Measurements from ENCODE around the gene CTBP1. TPM values are rescaled to one million over a fixed set of nuclear protein-coding genes. Genes with fewer than 3 reads are reported as not detected.

CTBP1 gene
- total RNA-seq, 1 donor from 2014 or later, result 165 TPM

GRCh38 chr4:1296324-1297022 is 47.5 kb upstream of the CTBP1 start:
- no peak for DNase-seq (ENCODE audit: low spot score)
- no peaks in the 10 kb centered on the region for H3K9me3 Mint-ChIP-seq (ENCODE audit: unreplicated experiment)
- no peak for TF ChIP-seq CTCF (IDR thresholded peaks at IDR 0.05; ENCODE audit: unreplicated experiment)
- H3K27ac Mint-ChIP-seq (ENCODE audit: unreplicated experiment), result peak overlapping the region; percentile 25
- peaks cover 31% of the 10 kb centered on the region for H3K36me3 Mint-ChIP-seq (ENCODE audit: low read depth, unreplicated experiment)
- peaks cover 5% of the 10 kb centered on the region for H3K27me3 Mint-ChIP-seq (ENCODE audit: unreplicated experiment)
- no peak overlapping the region for H3K4me3 Mint-ChIP-seq (ENCODE audit: unreplicated experiment)
- H3K4me1 Mint-ChIP-seq (ENCODE audit: unreplicated experiment), result peaks cover 24% of the 10 kb centered on the region

GRCh38 chr4:1295405-1296055 is 46.6 kb upstream of the CTBP1 start:
- Mint-ChIP-seq H3K4me1 (ENCODE audit: unreplicated experiment) (peaks cover 29% of the 10 kb centered on the region), H3K36me3 (ENCODE audit: low read depth, unreplicated experiment) (peaks cover 31% of the 10 kb centered on the region), H3K27me3 (ENCODE audit: unreplicated experiment) (peaks cover 8% of the 10 kb centered on the region), H3K9me3 (ENCODE audit: unreplicated experiment) (no peaks in the 10 kb centered on the region), H3K4me3 (ENCODE audit: unreplicated experiment) (no peak overlapping the region), H3K27ac (ENCODE audit: unreplicated experiment) (no peak overlapping the region)
- no peak for TF ChIP-seq CTCF (IDR thresholded peaks at IDR 0.05; ENCODE audit: unreplicated experiment)
- no peak for DNase-seq (ENCODE audit: low spot score)

- no peak overlapping the region for H3K27ac Mint-ChIP-seq (ENCODE audit: unreplicated experiment)
- peaks cover 8% of the 10 kb centered on the region for H3K27me3 Mint-ChIP-seq (ENCODE audit: unreplicated experiment)
- peaks cover 29% of the 10 kb centered on the region for H3K4me1 Mint-ChIP-seq (ENCODE audit: unreplicated experiment)
- no peaks in the 10 kb centered on the region for H3K9me3 Mint-ChIP-seq (ENCODE audit: unreplicated experiment)
- no peak overlapping the region for H3K4me3 Mint-ChIP-seq (ENCODE audit: unreplicated experiment)
- no peak for TF ChIP-seq CTCF (IDR thresholded peaks at IDR 0.05; ENCODE audit: unreplicated experiment)
- H3K36me3 Mint-ChIP-seq (ENCODE audit: low read depth, unreplicated experiment), result peaks cover 31% of the 10 kb centered on the region
- no peak for DNase-seq (ENCODE audit: low spot score)
Observed at GRCh38 chr4:1294891-1295290, 46.0 kb upstream of the CTBP1 start.

- no peak for DNase-seq (ENCODE audit: low spot score)
- Mint-ChIP-seq H3K4me3 (ENCODE audit: unreplicated experiment) (no peak overlapping the region), H3K27ac (ENCODE audit: unreplicated experiment) (no peak overlapping the region), H3K4me1 (ENCODE audit: unreplicated experiment) (peaks cover 29% of the 10 kb centered on the region), H3K36me3 (ENCODE audit: low read depth, unreplicated experiment) (peaks cover 26% of the 10 kb centered on the region), H3K9me3 (ENCODE audit: unreplicated experiment) (no peaks in the 10 kb centered on the region), H3K27me3 (ENCODE audit: unreplicated experiment) (peaks cover 7% of the 10 kb centered on the region)
- TF ChIP-seq CTCF (IDR thresholded peaks at IDR 0.05; ENCODE audit: unreplicated experiment), result no peak
Observed at GRCh38 chr4:1294424-1294823, 45.5 kb upstream of the CTBP1 start.

- Mint-ChIP-seq H3K27ac (ENCODE audit: unreplicated experiment) (no peak overlapping the region), H3K36me3 (ENCODE audit: low read depth, unreplicated experiment) (peaks cover 22% of the 10 kb centered on the region), H3K4me3 (ENCODE audit: unreplicated experiment) (no peak overlapping the region), H3K27me3 (ENCODE audit: unreplicated experiment) (peaks cover 7% of the 10 kb centered on the region), H3K9me3 (ENCODE audit: unreplicated experiment) (no peaks in the 10 kb centered on the region), H3K4me1 (ENCODE audit: unreplicated experiment) (peaks cover 29% of the 10 kb centered on the region)
- TF ChIP-seq CTCF (IDR thresholded peaks at IDR 0.05; ENCODE audit: unreplicated experiment), result no peak
- no peak for DNase-seq (ENCODE audit: low spot score)
Observed at GRCh38 chr4:1293991-1294390, 45.1 kb upstream of the CTBP1 start.

Measured in endothelial cell (in vitro differentiated cells).